Renal pelvis (tissue), 4 donors: ENCODE measurements around the gene C19orf38. TPM values are rescaled to one million over a fixed set of nuclear protein-coding genes. Genes with fewer than 3 reads are reported as not detected.
"Not testable (repeated sequence)": the region's sequence is repeated elsewhere in the genome, so short reads cannot be mapped to it uniquely, and the experiment has no call there.

ENCODE experiments used
- DNase-seq: peaks from one replicate; pipeline ENCODE4 v3.0.0-alpha.2; 2013
- polyA plus RNA-seq, 3 donors: library from polyadenylated mRNA; unstranded; fragments of 120-200 nt; gene quantifications; one replicate each; pipeline ENCODE4 v1.2.1, GENCODE V29; 2013; ENCODE audit not compliant: insufficient read length in 3 of 3

The C19orf38 gene
- polyA plus RNA-seq, 3 donors, result 1.7 to 2.1 (median 1.8) TPM

- no peak for DNase-seq
Measured at GRCh38 chr19:10871711-10872545, 23.7 kb downstream of the C19orf38 start.

DNA sequence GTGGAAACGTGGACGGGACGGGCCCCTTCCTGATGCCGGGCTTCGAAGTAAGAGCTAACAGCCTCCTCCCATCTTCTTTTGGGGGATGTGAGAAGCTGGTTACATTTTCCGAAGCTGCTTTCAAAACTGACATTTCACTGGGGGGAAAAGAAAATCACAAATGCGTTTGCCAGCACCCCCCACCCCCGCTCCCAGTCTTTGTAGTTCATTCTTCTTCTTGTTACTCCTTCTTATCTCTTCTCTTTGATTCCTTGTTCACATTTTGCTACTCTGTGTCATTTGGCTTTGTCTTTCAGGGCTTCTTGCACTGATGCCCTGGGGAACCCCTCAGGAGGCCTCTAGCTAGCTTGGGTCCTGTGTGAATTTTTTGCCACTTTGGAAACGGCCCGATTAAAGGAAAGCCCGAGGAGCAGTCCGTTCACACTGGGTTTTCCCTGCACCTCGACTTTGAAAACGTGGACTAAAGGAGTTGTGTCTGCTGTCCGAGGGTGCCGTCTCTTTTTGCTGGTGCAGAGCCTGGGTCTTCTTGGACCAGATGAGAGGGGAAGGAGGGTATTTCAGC lies 24.4 kb downstream of the C19orf38 start:
- DNase-seq, result no peak

GRCh38 chr19:10874024-10874423 lies 25.8 kb downstream of the C19orf38 start:
- no peak for DNase-seq

GRCh38 chr19:10876459-10877240 lies 28.4 kb downstream of the C19orf38 start:
- DNase-seq, result no peak

- DNase-seq, result not testable (repeated sequence)
Measured at GRCh38 chr19:10877608-10878007, 29.4 kb downstream of the C19orf38 start.

DNA sequence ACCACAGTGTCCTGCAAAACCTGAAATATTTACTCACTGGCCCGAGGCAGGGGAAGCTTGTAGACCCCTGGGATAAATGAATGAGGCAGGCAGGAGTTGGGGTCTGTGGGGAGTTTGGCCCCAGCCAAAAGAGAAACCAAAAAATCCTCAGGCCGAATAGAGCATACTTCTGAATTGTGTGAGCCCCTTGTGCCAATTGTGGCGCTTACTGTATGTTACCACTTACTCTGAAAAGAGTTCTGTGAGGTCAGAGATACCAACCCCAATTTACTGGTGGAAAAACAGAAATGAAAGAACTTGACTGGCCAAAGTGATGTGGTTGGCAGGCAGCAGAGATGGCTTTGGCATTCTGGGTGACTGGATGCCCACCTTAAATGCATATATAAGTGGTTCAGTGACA lies 30.0 kb downstream of the C19orf38 start:
- DNase-seq, result no peak

GRCh38 chr19:10881403-10882107 lies 33.3 kb downstream of the C19orf38 start:
- DNase-seq, result no peak

DNA sequence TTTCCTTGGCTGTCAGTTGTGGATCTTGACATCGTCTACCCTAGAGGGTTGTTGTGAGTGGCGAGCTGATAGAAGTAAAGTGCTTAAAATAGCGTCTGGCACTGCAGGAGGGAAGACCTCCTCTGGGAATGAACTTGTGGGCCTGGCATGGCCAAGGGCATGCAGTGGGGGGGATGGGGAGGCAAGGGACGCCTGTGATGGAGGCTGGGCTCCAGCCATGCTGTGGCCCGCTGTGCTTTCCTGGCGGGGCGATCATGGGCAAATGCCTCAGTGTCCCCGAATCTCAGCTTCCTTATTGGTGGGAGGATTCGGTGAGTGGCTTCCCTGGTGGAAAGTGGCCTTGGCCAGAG lies 33.9 kb downstream of the C19orf38 start:
- no peak for DNase-seq

DNA sequence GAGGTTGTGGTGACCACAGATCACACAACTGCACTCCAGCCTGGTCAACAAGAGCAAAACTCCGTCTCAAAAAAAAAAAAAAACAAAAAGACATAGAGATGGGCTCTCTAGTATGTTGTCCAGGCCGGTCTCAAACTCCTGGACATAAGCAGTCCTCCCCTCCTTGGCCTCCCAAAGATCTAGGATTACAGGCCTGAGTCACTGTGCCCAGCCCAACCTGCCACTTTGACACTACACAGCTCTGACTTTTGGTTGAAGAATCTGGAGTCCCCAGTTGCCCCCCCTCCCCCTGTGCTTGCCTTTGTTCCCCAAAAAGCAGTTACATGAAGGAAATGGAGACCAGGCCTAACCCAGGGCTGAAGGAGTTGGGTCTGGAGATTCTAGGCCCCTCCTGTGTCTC lies 36.1 kb downstream of the C19orf38 start:
- no peak for DNase-seq

- no peak for DNase-seq
Measured at GRCh38 chr19:10885201-10886169, 37.3 kb downstream of the C19orf38 start.

DNA sequence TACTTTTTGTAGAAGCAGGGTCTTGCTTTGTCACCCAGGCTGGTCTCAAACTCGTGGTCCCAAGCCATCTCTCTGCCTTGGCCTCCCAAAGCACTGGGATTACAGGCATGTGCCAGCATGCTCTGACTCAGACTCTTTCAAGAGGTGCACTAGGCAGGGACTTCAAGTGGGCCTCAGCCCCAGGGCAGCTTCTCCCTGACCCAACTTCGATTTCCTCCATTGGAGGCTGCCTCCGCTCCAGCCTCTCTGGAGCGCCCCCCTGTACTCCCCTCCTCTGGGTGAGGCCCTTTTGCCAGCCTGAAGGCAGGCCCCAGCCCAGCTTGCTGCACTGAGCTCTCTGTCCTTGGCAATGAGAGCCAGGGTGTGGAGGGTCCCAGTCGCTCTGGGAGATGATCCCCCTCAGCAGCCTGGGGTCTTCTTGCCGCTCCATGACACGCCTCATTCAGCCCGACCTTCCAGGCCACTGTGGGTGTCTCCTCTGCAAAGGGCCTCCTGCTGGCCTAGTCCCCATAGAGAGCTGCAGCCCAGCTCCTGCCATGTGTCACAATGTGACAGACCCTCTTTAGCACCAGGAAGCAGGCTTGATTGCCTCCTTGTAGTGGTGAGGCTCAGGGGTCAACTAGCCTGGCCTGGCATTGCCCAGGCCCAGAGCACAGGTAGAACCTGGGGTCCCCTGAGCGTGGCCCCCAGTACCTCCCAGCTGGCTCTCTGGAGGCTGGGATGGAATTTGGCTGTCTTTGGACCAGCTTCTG lies 39.6 kb downstream of the C19orf38 start:
- no peak for DNase-seq

- no peak for DNase-seq
Measured at GRCh38 chr19:10888421-10888866, 40.2 kb downstream of the C19orf38 start.

DNA sequence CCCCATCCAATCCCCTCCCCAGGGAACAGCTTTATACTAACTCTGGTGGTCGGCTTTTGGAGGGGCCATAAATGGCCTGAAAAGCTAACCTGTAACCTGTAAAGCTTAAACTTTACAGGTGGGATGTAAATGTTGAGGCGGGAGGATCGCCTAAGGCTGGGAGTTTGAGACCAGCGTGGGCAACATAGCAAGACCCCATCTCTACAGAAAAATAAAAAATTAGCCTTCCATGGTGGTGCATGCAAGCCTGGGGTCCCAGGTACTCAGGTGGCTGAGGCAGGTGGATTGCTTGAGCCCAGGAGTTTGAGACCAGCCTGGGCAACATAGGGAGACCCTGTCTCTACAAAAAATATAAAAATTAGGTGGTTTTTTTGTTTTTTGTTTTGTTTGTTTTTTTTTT lies 41.7 kb downstream of the C19orf38 start:
- no peak for DNase-seq

GRCh38 chr19:10891405-10892086 lies 43.3 kb downstream of the C19orf38 start:
- peak; percentile 80 for DNase-seq

GRCh38 chr19:10892256-10892655 lies 44.0 kb downstream of the C19orf38 start:
- DNase-seq, result no peak

DNA sequence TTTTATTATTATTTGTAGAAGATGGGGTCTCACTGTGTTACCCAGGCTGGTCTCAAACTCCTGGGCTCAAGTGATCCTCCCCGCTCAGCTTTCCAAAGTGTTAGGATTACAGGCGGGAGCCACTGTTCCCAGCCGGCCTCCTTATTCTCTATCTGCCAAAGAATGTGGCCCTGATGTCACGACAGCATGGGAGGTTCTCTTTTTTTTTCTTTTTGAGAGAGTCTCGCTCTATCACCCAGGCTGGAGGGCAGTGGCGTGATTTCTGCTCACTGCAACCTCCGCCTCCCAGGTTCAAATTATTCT lies 46.6 kb downstream of the C19orf38 start:
- DNase-seq, result no peak

DNA sequence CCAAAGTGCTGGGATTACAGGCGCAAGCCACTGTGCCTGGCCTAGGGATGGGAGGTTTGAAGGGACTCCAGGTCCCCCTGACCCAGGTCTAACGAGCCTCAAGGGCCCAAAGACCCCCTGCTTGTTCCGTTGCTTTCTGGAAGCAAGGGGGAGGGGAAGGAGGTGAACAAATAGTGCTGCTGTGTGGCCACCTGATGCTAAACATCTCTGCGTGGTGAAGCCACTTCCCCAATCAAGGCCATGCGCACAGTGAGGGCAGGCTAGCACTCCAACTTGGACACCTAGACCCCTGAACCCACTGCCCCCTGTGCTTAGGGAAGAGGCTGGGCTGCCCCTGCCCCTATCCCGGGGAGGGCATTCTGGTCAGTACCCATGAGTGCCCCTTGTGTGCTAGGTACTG lies 47.1 kb downstream of the C19orf38 start:
- no peak for DNase-seq

GRCh38 chr19:10895920-10896319 lies 47.7 kb downstream of the C19orf38 start:
- DNase-seq, result no peak

DNA sequence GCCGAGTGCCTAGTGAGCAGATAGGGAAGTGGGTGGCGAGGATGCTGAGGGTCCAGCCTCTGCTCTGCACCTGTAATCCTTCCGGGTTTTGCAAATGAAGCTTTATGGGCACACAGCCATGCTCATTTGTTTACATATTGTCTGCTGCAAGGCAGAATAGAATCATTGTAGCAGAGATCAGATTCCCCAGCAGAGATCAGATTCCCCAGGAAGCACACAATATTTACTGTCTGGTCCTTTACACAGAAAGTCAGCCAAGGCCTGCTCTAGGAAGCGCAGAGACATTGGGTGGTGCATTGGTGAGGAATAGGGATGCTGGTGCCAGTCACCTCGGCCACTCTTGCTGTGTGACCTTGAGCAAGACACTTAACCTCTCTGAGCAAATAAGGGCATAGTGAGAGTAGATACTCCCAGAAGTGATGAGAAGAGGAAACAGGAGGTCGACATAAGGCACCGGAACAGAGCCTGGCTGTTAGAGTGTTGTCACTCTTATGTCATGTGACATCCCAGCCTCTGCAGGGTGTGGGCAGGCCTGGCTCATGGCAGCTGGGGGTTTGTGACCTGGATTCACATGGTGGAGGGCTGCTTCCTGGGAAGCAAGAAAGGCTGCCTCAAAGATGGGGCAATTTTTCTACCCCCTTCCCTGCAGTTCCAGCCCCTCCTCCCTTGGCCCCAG lies 48.8 kb downstream of the C19orf38 start:
- no peak for DNase-seq
